ENCODE data around the gene PPIL3. TPM values are rescaled to one million over a fixed set of nuclear protein-coding genes. Genes with fewer than 3 reads are reported as not detected.

Gene PPIL3
- total RNA-seq, 1 experiment from 2014 or later = 12.2 TPM

- ATAC-seq = peak; percentile 40
These were observed 44.6 kb downstream of the PPIL3 start for GRCh38 chr2:200843993-200844948.

GRCh38 chr2:200839513-200839912 lies 49.4 kb downstream of the PPIL3 start:
- Histone ChIP-seq H3K4me1 (ENCODE audit: control insufficient read depth, insufficient read depth, low read length) (no peaks in the 10 kb centered on the region), H3K4me3 (ENCODE audit: low read depth in 2 of 2, low read length in 2 of 2) (no peak overlapping the region), H3K27ac (ENCODE audit: low read length) (no peak overlapping the region), H3K9me3 (ENCODE audit: control insufficient read depth, insufficient read depth, low read depth, low read length) (peaks cover 4% of the 10 kb centered on the region; the same call in 1 of the 2 replicates), H3K36me3 (ENCODE audit: control insufficient read depth, insufficient read depth, low read length) (no peaks in the 10 kb centered on the region), H3K27me3 (ENCODE audit: control insufficient read depth, insufficient read depth, low read length) (no peaks in the 10 kb centered on the region)
- intact Hi-C loops (cut with micrococcal nuclease; ENCODE audit: unreplicated experiment) (no loop called here), in situ Hi-C loops (cut with HindIII; ENCODE audit: low pct_unique_long_range_greater_than_20kb, low sequenced_read_pairs) (no loop called here)
- ChIA-PET CTCF (no interaction called here), POLR2A (no interaction called here)
- ATAC-seq (peak; percentile 21; the same call in 1 of the 2 replicates), DNase-seq (ENCODE audit: low read depth, low spot score) (no peak)
- BruUV-seq (replicated peaks) = no TSS peak
- TF ChIP-seq CTCF (IDR thresholded peaks at IDR 0.05) (no peak), TCF7L2 (IDR thresholded peaks at IDR 0.05; ENCODE audit: low read depth, low read length) (no peak), POLR2AphosphoS5 (IDR thresholded peaks at IDR 0.05; ENCODE audit: low read depth, low read length) (no peak), REST (IDR thresholded peaks at IDR 0.05; ENCODE audit: insufficient read depth in 1 of 2, low read depth in 2 of 2, low read length in 1 of 2) (no peak)

More at GRCh38 chr2:200843993-200844948, 44.6 kb downstream of the PPIL3 start:
- Histone ChIP-seq H3K27me3 (ENCODE audit: control insufficient read depth, insufficient read depth, low read length) (no peaks in the 10 kb centered on the region), H3K4me3 (ENCODE audit: low read depth in 2 of 2, low read length in 2 of 2) (no peak overlapping the region), H3K9me3 (ENCODE audit: control insufficient read depth, insufficient read depth, low read depth, low read length) (no peaks in the 10 kb centered on the region), H3K4me1 (ENCODE audit: control insufficient read depth, insufficient read depth, low read length) (no peaks in the 10 kb centered on the region), H3K36me3 (ENCODE audit: control insufficient read depth, insufficient read depth, low read length) (no peaks in the 10 kb centered on the region), H3K27ac (ENCODE audit: low read length) (no peak overlapping the region)
- intact Hi-C loops (cut with micrococcal nuclease; ENCODE audit: unreplicated experiment) = no loop called here
- in situ Hi-C loops (cut with HindIII; ENCODE audit: low pct_unique_long_range_greater_than_20kb, low sequenced_read_pairs) = no loop called here
- POLR2A ChIA-PET = interaction anchor here (0.5 kb wide), 1 partner anchor 15 kb away, joined by 3 read pairs; no protein-coding TSS in a partner anchor
- CTCF ChIA-PET = no interaction called here
- BruUV-seq (replicated peaks) = no TSS peak
- TF ChIP-seq REST (IDR thresholded peaks at IDR 0.05; ENCODE audit: insufficient read depth in 1 of 2, low read depth in 2 of 2, low read length in 1 of 2) (no peak), CTCF (IDR thresholded peaks at IDR 0.05) (no peak), SIN3A (IDR thresholded peaks at IDR 0.05; ENCODE audit: borderline replicate concordance, insufficient read depth, low read depth, low read length) (no peak), TCF7L2 (IDR thresholded peaks at IDR 0.05; ENCODE audit: low read depth, low read length) (no peak)
- no peak for DNase-seq (ENCODE audit: low read depth, low spot score)
